ENCODE measurements around the gene EFNA2.

Gene EFNA2

GRCh38 chr19:1249298-1249989 is 36.2 kb upstream of the EFNA2 start:
- Histone ChIP-seq H3K27me3 (ENCODE audit: insufficient read depth, low read length, poor library complexity, severe bottlenecking) (no peaks in the 10 kb centered on the region), H3K79me2 (ENCODE audit: insufficient read depth, low read length) (peaks cover 51% of the 10 kb centered on the region)

GRCh38 chr19:1249990-1250436 is 35.7 kb upstream of the EFNA2 start:
- Histone ChIP-seq H3K9me2 (replicated peaks; ENCODE audit: low read depth, low read length) (no peaks in the 10 kb centered on the region), H3K4me2 (ENCODE audit: low read depth, low read length, poor library complexity, severe bottlenecking) (peak overlapping the region; percentile 98), H3K36me3 (ENCODE audit: insufficient read depth, low read length) (peaks cover 10% of the 10 kb centered on the region; the same call in 1 of the 2 replicates), H3K4me1 (ENCODE audit: insufficient read depth, low read length, poor library complexity, severe bottlenecking) (peaks cover 18% of the 10 kb centered on the region), H4K20me1 (ENCODE audit: insufficient read depth, low read length, poor library complexity, severe bottlenecking) (peaks cover 43% of the 10 kb centered on the region), H3K79me2 (ENCODE audit: insufficient read depth, low read length) (peaks cover 52% of the 10 kb centered on the region), H3K27me3 (ENCODE audit: insufficient read depth, low read length, poor library complexity, severe bottlenecking) (no peaks in the 10 kb centered on the region), H3F3A (ENCODE audit: low read depth) (peaks cover 8% of the 10 kb centered on the region; the same call in 1 of the 2 replicates), H3K9me3 (ENCODE audit: insufficient read depth, low read depth, low read length) (no peaks in the 10 kb centered on the region), H2AFZ (ENCODE audit: low read length) (no peak overlapping the region), H3K9ac (ENCODE audit: low read depth, low read length, poor library complexity, severe bottlenecking) (peak overlapping the region; percentile 95), H3K4me3 (ENCODE audit: low read length, poor library complexity, severe bottlenecking) (peak overlapping the region; percentile 90)
- TF ChIP-seq CTCF (conservative IDR thresholded peaks at IDR 0.05; ENCODE audit: low read length) (no peak), EZH2phosphoT487 (IDR thresholded peaks at IDR 0.05; ENCODE audit: borderline replicate concordance) (no peak)

More at GRCh38 chr19:1249298-1249989, 36.2 kb upstream of the EFNA2 start:
- Histone ChIP-seq H4K20me1 (ENCODE audit: insufficient read depth, low read length, poor library complexity, severe bottlenecking) (peaks cover 43% of the 10 kb centered on the region), H3K4me1 (ENCODE audit: insufficient read depth, low read length, poor library complexity, severe bottlenecking) (peaks cover 23% of the 10 kb centered on the region), H2AFZ (ENCODE audit: low read length) (peak overlapping the region; percentile 67; the same call in 1 of the 2 replicates), H3K4me3 (ENCODE audit: low read length, poor library complexity, severe bottlenecking) (peak overlapping the region; percentile 92), H3K4me2 (ENCODE audit: low read depth, low read length, poor library complexity, severe bottlenecking) (peak overlapping the region; percentile 76), H3K9me2 (replicated peaks; ENCODE audit: low read depth, low read length) (no peaks in the 10 kb centered on the region), H3K9me3 (ENCODE audit: insufficient read depth, low read depth, low read length) (no peaks in the 10 kb centered on the region), H3K9ac (ENCODE audit: low read depth, low read length, poor library complexity, severe bottlenecking) (peak overlapping the region; percentile 95), H3F3A (ENCODE audit: low read depth) (peaks cover 8% of the 10 kb centered on the region; the same call in 1 of the 2 replicates), H3K36me3 (ENCODE audit: insufficient read depth, low read length) (peaks cover 4% of the 10 kb centered on the region; the same call in 1 of the 2 replicates)
- TF ChIP-seq EZH2phosphoT487 (IDR thresholded peaks at IDR 0.05; ENCODE audit: borderline replicate concordance) (no peak), CTCF (conservative IDR thresholded peaks at IDR 0.05; ENCODE audit: low read length) (no peak)

- H2AFZ ChIP-seq (ENCODE audit: low read length), result no peak overlapping the region
- no peaks in the 10 kb centered on the region for H3K9me3 ChIP-seq (ENCODE audit: insufficient read depth, low read depth, low read length)
- peak overlapping the region; percentile 95 for H3K9ac ChIP-seq (ENCODE audit: low read depth, low read length, poor library complexity, severe bottlenecking)
- H3K79me2 ChIP-seq (ENCODE audit: insufficient read depth, low read length), result peaks cover 58% of the 10 kb centered on the region
- H3K9me2 ChIP-seq (replicated peaks; ENCODE audit: low read depth, low read length), result no peaks in the 10 kb centered on the region
- H3K4me1 ChIP-seq (ENCODE audit: insufficient read depth, low read length, poor library complexity, severe bottlenecking), result peaks cover 16% of the 10 kb centered on the region
- H3K4me2 ChIP-seq (ENCODE audit: low read depth, low read length, poor library complexity, severe bottlenecking), result peak overlapping the region; percentile 98
- H3K27me3 ChIP-seq (ENCODE audit: insufficient read depth, low read length, poor library complexity, severe bottlenecking), result no peaks in the 10 kb centered on the region
- TF ChIP-seq EZH2phosphoT487 (IDR thresholded peaks at IDR 0.05; ENCODE audit: borderline replicate concordance), result no peak
- no peak for TF ChIP-seq CTCF (conservative IDR thresholded peaks at IDR 0.05; ENCODE audit: low read length)
- peaks cover 47% of the 10 kb centered on the region for H4K20me1 ChIP-seq (ENCODE audit: insufficient read depth, low read length, poor library complexity, severe bottlenecking)
- H3K4me3 ChIP-seq (ENCODE audit: low read length, poor library complexity, severe bottlenecking), result peak overlapping the region; percentile 90
- H3K36me3 ChIP-seq (ENCODE audit: insufficient read depth, low read length), result peaks cover 16% of the 10 kb centered on the region; the same call in 1 of the 2 replicates
- H3F3A ChIP-seq (ENCODE audit: low read depth), result peaks cover 8% of the 10 kb centered on the region; the same call in 1 of the 2 replicates
Observed at GRCh38 chr19:1250437-1251260, 35.0 kb upstream of the EFNA2 start.
